ENCODE results near the gene CREB5.
"Not testable (repeated sequence)": the region's sequence is repeated elsewhere in the genome, so short reads cannot be mapped to it uniquely, and the experiment has no call there.

The CREB5 gene

DNA sequence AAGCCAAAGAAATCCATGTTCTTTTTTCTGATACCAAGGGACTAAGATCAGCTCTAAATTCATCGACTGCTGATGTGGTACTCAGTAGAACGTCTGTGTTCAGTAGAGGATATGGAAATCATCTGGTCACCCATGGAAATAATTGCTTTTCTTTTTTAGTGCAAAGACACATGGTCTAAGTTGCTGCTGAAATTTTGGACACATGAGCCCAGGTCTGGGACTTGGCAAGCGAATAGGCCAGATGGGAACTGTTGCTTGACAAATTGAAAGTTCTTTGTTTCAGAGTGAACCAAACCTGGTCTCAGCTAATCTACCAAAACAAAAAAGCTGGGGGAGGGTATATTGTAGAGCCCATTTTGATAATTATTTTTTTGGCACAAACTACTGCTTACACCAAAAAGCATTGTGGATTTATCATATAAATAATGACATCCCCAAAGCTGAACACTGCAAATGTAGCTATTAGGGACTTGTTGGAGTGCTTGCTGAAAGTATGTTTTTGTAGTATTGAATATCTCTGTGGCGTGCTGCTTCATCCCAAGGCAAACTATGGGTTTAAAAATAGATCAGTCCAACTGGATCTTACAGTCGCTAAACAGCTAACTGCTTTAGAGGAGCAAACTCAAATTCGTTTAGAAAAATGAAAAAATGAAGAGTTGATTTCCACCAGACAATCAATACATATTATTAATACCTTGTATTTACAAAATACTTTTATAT, 401.1 kb downstream of the CREB5 start:
- no peak for DNase-seq (ENCODE audit: low spot score)

DNA sequence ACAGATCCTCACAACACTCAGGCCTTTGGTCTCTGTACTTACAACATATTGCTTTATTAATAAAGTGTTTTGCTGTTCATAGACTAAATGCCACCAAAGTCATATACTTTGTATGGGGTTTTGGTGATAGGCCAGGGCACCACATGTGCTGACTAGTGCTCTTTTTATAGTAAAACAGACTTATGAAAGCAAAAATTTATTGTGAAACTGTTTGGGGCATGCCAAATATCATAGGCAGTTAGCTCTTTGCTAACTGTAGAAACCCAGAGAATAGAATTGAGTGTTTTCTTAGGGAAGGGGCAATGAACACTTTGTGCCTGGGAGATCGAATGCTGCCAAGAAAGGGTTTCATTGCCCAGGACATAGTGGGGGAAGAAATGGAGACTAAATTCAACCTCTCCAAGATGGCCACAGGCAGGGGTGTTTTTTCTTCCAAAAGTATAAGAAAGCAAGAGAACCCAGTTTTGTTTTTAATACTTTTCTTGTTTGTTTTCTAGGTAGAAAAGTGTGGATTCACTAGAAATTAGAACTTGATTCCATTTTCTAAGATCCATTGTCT, 403.1 kb downstream of the CREB5 start:
- no peak for DNase-seq (ENCODE audit: low spot score)

DNA sequence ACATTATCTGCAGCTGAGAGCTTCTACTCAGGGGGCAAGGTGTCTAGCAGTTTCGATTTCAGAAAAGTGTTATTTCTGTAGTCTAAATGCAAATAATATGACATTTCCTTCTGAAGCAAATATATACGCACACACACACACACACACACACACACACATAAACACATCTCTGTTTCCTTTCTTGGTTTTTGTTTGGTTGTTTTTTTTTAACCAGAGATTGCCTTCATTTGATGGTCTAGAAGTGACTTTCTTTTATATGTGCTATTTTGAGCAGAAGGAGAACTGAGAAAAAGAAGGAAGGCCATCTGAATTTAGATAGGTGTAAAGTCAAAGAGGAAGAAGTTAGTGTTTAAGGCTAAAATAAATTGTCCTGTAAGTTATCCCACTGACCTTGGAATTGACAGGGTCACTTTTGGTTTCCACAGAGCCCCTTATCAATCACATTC, 403.6 kb downstream of the CREB5 start:
- DNase-seq (ENCODE audit: low spot score): no peak

DNA sequence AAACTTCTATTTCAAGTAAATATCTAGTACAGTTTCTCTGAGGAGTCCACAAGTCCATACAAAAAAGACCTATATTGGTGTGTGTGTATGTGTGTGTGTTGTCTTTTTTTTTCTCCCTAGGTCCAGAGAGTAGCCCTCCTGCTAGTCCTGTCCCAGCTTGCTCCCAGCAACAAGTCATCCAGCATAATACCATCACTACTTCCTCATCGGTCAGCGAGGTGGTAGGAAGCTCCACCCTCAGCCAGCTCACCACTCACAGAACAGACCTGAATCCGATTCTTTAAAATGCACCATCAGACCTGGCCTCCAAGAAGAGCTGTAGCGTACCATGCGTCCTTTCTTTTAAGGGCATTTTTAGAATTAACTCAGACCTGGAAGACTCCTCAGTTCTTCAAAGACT, 406.7 kb downstream of the CREB5 start:
- no peak for DNase-seq (ENCODE audit: low spot score)

DNA sequence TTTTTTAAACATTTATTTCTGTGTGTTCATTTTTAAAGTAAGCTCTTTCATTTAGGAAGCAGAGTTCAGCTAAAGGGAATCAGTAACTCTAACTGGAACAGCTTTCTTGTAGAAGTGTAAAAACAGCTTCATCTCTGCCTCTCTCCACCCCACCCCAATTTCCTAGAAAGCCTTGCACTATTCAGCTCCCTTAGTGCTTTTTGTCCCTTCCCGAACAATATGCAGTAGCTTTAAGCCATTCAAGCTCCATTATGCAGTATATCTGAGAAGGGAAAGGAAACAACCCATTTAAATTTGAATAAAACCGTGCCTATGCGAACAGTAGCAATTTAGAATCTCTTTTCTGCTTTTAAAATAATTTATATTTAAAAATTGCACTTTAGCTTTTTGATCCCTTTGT, 411.3 kb downstream of the CREB5 start:
- no peak for DNase-seq (ENCODE audit: low spot score)

DNA sequence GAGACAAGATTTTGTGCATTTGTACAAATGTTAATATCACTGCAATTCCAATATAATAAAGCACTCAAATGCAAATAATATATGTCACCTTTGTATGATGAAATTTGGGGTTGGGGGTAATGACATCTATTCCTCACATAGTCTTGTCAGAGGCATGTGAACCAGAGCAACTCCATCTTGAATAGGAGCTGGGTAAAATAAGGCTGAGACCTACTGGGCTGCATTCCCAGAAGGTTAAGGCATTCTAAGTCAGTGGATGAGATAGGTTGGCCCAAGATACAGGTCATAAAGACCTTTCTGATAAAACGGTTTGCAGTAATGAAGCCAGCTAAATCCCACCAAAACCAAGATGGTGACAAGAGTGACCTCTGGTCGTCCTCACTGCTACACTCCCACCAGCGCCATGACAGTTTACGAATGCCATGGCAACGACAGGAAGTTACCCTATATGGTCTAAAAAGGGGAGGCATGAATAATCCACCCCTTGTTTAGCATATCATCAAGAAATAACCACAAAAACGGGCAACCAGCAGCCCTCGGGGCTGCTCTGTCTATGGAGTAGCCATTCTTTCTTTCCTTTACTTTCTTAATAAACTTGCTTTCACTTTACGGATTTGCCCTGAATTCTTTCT, 413.6 kb downstream of the CREB5 start:
- not testable (repeated sequence) for DNase-seq (ENCODE audit: low spot score)

DNA sequence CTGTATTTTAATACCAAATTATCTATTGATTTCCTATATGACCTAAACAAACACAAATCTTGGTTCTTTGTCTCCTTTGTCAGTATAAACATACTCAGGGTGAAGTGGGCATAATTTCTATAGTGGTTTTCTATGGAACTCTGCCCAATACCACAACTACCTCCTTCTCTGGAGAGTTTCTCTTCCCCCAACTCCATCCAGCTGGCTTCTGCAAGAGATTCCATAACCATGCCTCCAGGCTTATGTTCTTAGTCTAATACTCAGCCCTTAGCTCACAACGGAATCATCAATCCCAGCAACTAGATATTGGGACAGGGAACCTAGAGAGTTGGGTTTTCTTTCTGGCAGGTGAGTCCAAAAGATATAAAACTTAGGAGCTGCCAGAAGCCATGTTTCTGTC, 418.5 kb downstream of the CREB5 start:
- no peak for DNase-seq (ENCODE audit: low spot score)

DNA sequence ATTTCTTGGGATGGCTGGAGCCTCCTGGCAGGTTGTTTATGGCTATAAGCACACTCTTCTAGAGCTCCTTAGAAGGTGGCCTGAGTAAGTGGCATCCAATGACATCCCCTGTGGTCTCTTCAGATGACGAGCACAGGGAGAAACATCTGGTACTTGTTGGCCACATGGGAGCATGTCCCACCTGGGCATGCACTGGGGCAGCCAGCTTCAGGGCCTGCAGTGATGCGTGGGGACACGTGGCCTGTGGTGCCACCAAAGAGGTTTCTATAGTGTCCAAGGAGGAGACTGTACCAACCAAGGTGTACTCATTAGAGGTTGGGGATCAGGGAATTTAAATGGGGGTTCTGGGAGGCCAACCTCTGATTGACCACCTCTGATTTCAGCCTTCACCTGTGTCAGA, 420.4 kb downstream of the CREB5 start:
- DNase-seq (ENCODE audit: low spot score): no peak

DNA sequence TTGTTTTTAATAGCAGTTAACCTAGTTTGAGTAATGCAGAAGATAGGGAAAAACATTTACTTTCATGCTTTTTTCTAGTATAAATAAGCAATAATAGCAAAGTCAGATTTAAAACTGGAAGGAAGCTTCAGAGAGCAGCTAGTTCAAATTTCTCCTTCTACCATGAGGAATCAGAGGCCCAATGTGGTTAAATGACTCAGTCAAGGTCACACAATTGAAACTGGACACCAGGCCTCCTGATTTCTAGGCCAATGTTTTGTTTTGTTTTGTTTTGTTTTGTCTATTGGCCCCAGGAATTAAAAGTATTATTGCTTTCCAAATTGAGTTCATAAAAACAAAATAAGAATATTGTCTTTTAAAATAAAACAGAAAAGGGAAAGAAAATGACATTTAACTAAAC, 423.5 kb downstream of the CREB5 start:
- peak; percentile 32 for DNase-seq (ENCODE audit: low spot score)

DNA sequence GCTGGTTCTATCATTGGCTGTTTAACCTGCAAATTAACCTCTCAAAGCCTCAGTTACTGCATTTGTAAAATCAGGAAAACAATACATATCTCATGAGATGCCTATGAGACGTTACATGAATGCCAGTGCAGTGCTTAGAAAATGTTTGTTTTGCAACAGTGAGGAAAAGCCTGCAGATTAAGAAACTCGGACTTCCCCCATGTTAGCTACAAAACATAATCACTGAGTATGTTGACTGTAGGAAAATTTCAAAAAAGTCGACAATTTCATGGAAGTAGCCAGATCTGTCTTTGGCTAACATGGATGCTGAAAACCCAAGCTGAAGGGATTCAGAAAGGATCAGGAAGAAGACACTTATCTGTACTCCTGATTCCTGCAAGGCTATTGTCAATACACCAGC, 424.4 kb downstream of the CREB5 start:
- no peak for DNase-seq (ENCODE audit: low spot score)

DNA sequence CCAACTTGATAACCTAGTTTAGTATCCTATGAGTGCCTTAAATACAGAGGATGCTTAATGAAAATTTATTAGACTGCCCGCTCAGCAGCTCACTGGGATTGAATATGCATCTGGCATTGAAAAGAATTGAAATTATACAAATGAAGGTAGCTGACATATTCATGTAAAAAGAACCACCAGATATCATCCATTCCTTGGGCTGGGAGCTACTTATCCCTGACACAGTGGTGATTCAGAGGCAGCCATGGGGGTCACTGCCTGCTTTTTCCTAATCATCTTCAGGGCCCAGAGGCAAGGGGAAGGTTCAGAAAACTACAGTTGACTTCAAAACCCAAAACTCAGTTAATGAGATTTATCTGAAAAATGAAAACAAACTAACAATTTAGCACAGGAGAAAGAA, 424.9 kb downstream of the CREB5 start:
- DNase-seq (ENCODE audit: low spot score): no peak

DNA sequence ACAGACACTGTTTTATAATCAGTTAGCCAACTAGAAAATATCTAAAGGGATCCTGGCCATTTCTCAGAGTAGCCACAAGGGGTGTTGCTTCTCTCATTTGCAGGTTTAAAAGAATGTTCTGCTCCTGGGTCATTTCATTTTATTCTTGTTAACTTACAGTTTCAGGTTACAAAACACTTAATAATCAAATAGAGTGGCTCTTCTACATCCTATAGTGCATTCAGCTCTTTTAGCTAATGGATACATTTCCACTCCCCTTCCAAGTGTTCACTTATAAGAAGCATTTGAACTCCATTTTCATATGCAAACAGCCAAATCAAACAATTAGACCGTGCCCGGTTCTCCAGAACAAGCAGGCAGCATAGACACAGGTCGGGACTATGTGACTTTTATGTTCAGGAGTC, 428.3 kb downstream of the CREB5 start:
- DNase-seq (ENCODE audit: low spot score): peak; percentile 22

DNA sequence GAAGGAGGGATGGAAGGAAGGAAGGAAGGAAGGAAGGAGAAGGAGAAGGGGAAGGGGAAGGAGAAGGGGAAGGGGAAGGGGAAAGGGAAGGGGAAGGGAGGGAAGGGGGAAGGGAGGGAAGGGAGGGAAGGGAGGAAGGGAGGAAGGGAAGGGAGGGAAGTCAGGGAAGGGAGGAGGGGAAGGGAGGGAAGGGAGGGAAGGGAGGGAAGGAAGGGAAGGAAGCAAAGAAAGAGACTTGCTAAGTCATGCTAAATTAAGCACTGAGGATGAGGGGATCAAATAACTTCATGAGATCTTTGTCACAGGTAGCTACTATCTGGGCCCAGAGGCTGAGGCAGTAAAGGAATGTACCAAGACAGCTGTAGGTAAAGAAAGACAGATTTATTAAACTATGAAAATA, 429.4 kb downstream of the CREB5 start:
- no peak for DNase-seq (ENCODE audit: low spot score)

DNA sequence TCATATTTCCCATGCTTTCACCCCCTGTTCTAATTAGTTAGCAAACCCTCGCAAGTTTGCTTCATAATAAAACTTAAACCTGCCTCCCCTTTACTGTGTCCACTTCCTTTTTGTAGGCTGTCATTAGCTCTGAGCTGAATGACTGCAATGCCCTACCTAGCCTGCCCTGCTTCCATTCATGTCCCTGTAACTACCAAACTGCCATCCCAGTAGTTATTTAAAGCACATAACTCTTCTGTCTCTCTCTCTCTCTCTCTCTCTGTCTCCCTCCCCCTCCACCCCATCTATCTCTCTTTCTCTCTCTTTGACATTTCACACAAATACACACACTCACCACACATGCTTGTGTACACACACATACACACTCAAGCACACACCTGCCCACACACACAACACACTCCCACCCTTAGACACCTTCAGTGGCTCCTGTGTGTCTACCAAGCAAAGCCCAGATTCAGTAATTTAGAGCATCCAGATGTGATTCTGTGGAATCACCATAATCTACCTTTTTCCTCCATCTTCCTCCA, 430.5 kb downstream of the CREB5 start:
- DNase-seq (ENCODE audit: low spot score): no peak

DNA sequence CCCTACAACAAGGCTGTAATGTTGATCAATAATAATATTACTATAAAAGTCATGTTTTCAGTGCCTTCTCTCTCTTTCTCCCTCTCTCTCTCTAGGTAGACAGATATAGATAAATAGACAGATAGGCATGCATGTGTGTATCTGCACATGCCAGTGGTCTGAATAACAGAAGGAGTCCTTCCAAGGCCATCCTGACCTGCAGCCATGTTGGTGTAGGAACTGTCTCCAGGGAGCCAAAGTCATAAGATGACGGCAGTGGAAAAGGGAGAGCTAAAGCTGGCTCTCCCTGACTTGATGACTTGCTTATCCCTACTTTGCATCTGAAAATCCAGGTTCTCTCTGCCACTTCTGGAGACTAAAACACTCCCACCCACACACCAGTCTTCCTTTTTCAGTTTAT, 432.8 kb downstream of the CREB5 start:
- DNase-seq (ENCODE audit: low spot score): no peak

DNA sequence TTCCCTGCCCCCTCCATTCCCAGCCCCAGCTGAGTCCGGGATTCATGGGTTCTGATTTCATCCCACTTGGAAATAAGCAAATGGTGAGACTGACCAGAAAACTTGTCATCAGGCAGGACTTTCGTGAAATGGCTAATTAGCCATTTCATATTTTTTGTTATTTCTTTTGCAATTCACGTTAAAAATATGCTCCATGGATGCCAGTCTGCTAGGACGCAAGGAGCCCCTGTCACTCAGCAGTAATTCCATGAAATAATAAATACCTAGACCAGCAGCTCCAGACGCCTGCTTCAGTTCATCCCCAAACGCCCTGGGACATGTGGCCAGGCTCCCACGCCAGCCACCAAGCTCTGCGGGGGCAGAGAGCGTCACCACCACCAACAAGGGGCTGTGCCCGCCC, 434.9 kb downstream of the CREB5 start:
- no peak for DNase-seq (ENCODE audit: low spot score)

DNA sequence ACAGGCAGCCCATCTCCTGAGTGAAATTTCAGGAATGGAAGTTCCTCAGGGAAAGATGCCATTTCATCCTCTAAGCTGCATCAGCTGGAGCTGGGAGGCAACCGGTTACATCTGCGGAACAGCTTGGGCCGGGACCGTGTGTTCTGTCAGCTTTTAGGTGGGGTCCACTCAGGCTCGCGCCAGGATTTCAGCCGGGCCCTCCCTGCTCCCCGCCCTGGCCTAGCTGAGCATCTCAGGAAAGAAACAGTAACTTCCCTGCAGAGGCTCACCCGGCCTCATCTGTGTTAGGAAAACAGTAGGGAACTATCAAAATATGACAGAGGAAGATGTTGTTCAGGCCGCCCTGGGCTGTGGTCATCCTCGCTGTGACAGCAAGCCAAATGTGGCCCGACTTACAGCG, 435.4 kb downstream of the CREB5 start:
- no peak for DNase-seq (ENCODE audit: low spot score)

DNA sequence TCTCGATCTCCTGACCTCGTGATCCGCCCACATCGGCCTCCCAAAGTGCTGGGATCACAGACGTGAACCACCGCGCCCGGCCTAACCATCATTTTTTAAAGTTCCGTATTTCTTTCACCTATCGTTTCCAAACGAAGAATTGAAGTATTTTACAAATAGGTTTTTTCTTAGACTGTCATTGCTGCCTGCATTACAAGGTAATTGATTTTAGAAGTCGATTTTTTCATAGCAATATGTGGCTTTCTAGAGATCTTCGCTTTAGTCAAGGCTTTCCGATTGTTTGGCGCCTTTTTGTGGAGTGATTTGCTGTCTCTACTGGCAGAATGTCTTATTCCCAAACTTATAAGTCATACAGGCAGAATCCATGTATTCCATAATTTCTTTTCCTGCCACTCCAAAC, 436.6 kb downstream of the CREB5 start:
- DNase-seq (ENCODE audit: low spot score): no peak

DNA sequence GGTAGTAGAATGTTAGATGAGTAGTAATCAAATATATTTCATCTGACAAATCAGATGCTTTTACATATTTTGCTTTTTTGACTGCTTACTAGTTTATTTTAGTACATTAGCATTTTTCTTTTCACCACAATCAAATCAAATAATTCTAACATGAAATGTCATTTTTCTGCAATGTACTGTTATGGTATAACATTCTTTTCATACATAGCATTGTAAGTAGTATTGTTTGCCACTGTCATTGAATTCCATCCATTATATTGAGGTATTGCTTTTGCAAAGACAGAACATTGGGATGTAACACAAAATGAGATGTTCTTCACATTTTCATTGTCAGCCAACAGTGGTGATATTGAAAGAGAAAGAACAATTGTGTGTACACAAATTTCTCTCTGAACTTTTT, 438.4 kb downstream of the CREB5 start:
- DNase-seq (ENCODE audit: low spot score): no peak

DNA sequence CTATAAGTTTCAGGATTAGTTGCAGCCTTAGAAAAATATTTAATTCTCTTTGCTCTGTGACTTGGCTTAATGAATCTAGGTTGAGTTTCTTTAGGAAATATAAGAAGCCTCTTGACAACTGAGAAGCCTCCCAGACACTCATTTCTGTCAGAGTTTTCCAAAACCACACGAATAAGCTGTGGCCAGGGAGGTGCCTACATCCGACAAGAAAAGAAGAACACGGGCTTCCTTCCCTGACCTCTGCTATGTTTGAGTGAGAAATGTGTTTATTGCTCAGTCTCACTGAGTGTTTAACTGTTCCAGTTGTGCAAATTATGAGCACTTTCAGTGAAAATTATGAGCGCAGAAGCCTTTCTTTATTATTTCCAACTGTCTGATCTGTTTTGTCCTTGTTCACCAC, 440.8 kb downstream of the CREB5 start:
- DNase-seq (ENCODE audit: low spot score): no peak

DNA sequence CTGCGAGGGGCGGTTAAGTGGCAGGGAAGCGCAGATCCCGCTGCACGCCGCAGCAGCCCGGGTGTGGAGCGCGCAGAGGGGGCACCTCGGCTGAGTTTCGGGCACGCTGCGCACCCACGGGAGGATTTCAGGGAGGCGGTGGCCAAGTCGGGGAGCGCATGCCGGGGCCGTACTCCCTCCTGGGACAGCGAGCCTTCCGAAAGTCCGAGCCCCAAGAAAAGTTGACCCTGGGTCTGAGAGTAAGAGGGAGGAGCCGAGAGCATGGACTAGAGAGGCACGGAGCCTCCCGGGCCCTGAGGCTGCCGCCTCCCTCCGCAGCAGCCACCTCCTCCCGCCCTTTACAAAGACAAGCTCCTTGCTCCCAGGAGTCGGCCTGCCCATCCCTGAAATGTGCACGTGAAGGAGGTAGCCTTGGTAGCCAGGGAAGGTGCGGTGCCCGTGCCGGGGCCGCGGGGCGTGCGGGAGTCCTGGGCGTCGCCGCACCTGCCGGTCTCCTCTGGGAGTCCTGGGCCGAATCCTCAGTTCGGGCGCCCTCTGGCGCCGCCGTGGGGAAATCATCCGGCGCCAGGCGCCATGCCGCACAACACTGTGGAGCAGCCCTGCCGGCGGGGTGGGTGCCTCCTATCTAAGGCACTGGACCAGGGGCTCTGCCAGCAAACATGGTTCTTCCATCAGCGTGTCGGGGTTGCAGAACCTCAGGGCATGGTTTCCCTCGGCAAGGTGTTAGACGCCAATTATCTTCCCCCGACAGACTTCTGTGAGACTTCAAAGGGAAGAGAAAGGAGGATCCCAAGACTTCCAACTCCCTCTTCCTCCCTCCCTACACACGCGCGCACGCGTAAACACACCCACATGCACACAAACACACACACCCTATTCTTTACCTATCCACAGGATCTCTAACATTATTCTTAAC, 441.8 kb downstream of the CREB5 start:
- DNase-seq (ENCODE audit: low spot score): peak; percentile 24

DNA sequence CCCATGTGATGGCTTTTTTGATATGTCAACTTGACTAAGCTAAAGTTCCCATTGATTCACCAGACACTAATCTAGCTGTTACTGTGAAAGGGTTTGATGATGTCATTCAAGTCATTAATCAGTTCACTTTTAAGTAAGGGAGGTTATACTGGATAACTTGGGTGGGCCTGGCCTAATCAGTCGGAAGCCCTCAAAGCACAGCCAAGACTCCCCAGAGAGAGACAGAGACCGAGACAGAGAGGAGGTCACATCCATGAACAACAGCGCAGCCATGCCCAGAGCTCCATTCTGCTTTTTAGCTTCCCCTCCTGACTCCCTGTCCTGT, 442.4 kb downstream of the CREB5 start:
- peak; percentile 50 for DNase-seq (ENCODE audit: low spot score)

All from RKO (cell line).